GM23338 (cell line): ENCODE measurements around the gene KAT6B. TPM values are rescaled to one million over a fixed set of nuclear protein-coding genes. Genes with fewer than 3 reads are reported as not detected.

Experiments used
- ATAC-seq: fragments of 200-7000 bp; cut with Tn5 transposase; 3 replicates; pipeline ENCODE4 v1.9.1; 2020
- DNase-seq: peaks from one replicate; pipeline ENCODE4 v3.0.0-alpha.2; 2015; ENCODE audit warnings: low spot score
- H2AFZ ChIP-seq: fragments of 200-600 bp; sonication (generic); 2 replicates; pipeline ENCODE4 v1.8.0; 2016; ENCODE audit warnings: antibody characterized with exemption, mild to moderate bottlenecking, moderate library complexity
- H3F3A ChIP-seq: fragments of 200-600 bp; sonication (generic); replicated peaks from 2 replicates; pipeline ENCODE4 v1.8.0; 2017; ENCODE audit warnings: antibody characterized with exemption, mixed run types, low read depth
- H3K27ac ChIP-seq: fragments of 200-600 bp; sonication (generic); 2 replicates; pipeline ENCODE4 v1.6.1; 2016; ENCODE audit warnings: low read depth
- H3K27me3 ChIP-seq: fragments of 200-600 bp; sonication (generic); 2 replicates; pipeline ENCODE4 v1.8.0; 2016; ENCODE audit warnings: mild to moderate bottlenecking, mixed run types, moderate library complexity; ENCODE audit not compliant: insufficient read depth
- H3K36me3 ChIP-seq: fragments of 200-600 bp; sonication (generic); 2 replicates; pipeline ENCODE4 v1.8.0; 2016; ENCODE audit warnings: mild to moderate bottlenecking; ENCODE audit not compliant: insufficient read depth
- H3K4me1 ChIP-seq: fragments of 200-600 bp; sonication (generic); 2 replicates; pipeline ENCODE4 v1.8.0; 2016; ENCODE audit warnings: mild to moderate bottlenecking, moderate library complexity; ENCODE audit not compliant: insufficient read depth
- H3K4me2 ChIP-seq: fragments of 200-600 bp; sonication (generic); 2 replicates; pipeline ENCODE4 v1.7.1; 2017; ENCODE audit warnings: mixed run types
- H3K4me3 ChIP-seq: fragments of 200-600 bp; sonication (generic); 2 replicates; pipeline ENCODE4 v1.6.1; 2016; ENCODE audit warnings: mixed run types
- H3K79me2 ChIP-seq: fragments of 200-600 bp; sonication (generic); replicated peaks from 2 replicates; pipeline ENCODE4 v1.8.0; 2017; ENCODE audit warnings: mild to moderate bottlenecking; ENCODE audit not compliant: insufficient read depth
- H3K9me2 ChIP-seq: fragments of 200-600 bp; sonication (generic); 2 replicates; pipeline ENCODE4 v1.8.0; 2017; ENCODE audit not compliant: insufficient read depth
- H4K20me1 ChIP-seq: fragments of 200-600 bp; sonication (generic); replicated peaks from 2 replicates; pipeline ENCODE4 v1.8.0; 2017; ENCODE audit warnings: mild to moderate bottlenecking; ENCODE audit not compliant: insufficient read depth
- H3K27ac Mint-ChIP-seq: 2 replicates; pipeline ENCODE4 v1.8.0; 2020; ENCODE audit warnings: inconsistent platforms, mild to moderate bottlenecking, moderate library complexity, mixed read lengths
- H3K27me3 Mint-ChIP-seq: 3 replicates; pipeline ENCODE4 v1.8.0; 2022; ENCODE audit warnings: low read depth, mild to moderate bottlenecking, moderate library complexity, mixed read lengths, inconsistent platforms; ENCODE audit not compliant: insufficient read depth, poor library complexity
- H3K36me3 Mint-ChIP-seq: 3 replicates; pipeline ENCODE4 v1.8.0; 2021; ENCODE audit warnings: low read depth, mild to moderate bottlenecking, inconsistent platforms, moderate library complexity, mixed read lengths
- H3K4me1 Mint-ChIP-seq: 3 replicates; pipeline ENCODE4 v1.8.0; 2020; ENCODE audit warnings: mild to moderate bottlenecking, inconsistent platforms, mixed read lengths
- H3K4me3 Mint-ChIP-seq: 3 replicates; pipeline ENCODE4 v1.8.0; 2021; ENCODE audit warnings: moderate library complexity, mild to moderate bottlenecking, inconsistent platforms, mixed read lengths
- H3K9me3 Mint-ChIP-seq: 3 replicates; pipeline ENCODE4 v1.8.0; 2020; ENCODE audit warnings: moderate library complexity, mild to moderate bottlenecking, inconsistent platforms, mixed read lengths
- CREB1 ChIP-seq: fragments of 250-450 bp; sonication (Bioruptor Pico); IDR thresholded peaks from 2 replicates; pipeline ENCODE4 v1.5.0; 2020; ENCODE audit warnings: low read depth, mild to moderate bottlenecking, moderate library complexity
- EZH2phosphoT487 ChIP-seq: fragments of 200-600 bp; sonication (generic); IDR thresholded peaks from one replicate; pipeline ENCODE4 v1.8.1; 2018; ENCODE audit warnings: antibody characterized with exemption; ENCODE audit not compliant: unreplicated experiment
- NANOG ChIP-seq: IDR thresholded peaks from 2 replicates; pipeline ENCODE4 v1.6.1; 2016; ENCODE audit warnings: antibody characterized with exemption, borderline replicate concordance
- POLR2AphosphoS5 ChIP-seq: IDR thresholded peaks from 2 replicates; pipeline ENCODE4 v1.6.1; 2016; ENCODE audit warnings: antibody characterized with exemption, low read depth
- ZNF114 ChIP-seq: fragments of 250-450 bp; sonication (Bioruptor Pico); IDR thresholded peaks from 2 replicates; pipeline ENCODE4 v1.5.0; 2020; ENCODE audit warnings: mild to moderate bottlenecking, moderate library complexity
- ZNF331 ChIP-seq: fragments of 250-450 bp; sonication (Bioruptor Pico); IDR thresholded peaks from 2 replicates; pipeline ENCODE4 v1.5.0; 2020; ENCODE audit warnings: low read depth, mild to moderate bottlenecking, moderate library complexity
- polyA plus RNA-seq: library from polyadenylated mRNA; unstranded; fragments of >200 nt; fragmentation: Nextera tagmentation; extraction: Ambion mirVana; gene quantifications from 2 replicates; pipeline ENCODE4 v1.2.1, GENCODE V29; 2016
- total RNA-seq: library from RNA; depleted of rRNA; stranded (reverse); fragments of >200 nt; shearing (Covaris generic); gene quantifications from 2 replicates; pipeline ENCODE4 v1.2.3, GENCODE V29; 2014
- TF ChIP-seq, protein P1 (sequence below): IDR thresholded peaks from one replicate; pipeline ENCODE4 v1.6.1; 2018; ENCODE audit warnings: antibody characterized with exemption; ENCODE audit not compliant: unreplicated experiment
- TF ChIP-seq, protein P2 (sequence below), 2 experiments: fragments of 200-600 bp in 1 of 2; sonication (generic) in 1 of 2; conservative IDR thresholded peaks; 2 replicates each; pipeline versions ENCODE4 v1.5.1 to v1.6.1; 2016 to 2017; ENCODE audit warnings: antibody characterized with exemption in 2 of 2, low read depth in 2 of 2, mild to moderate bottlenecking in 2 of 2, moderate library complexity in 1 of 2
- TF ChIP-seq, protein P3 (sequence below): IDR thresholded peaks from 2 replicates; pipeline ENCODE4 v1.6.1; 2016; ENCODE audit warnings: antibody characterized with exemption

Gene KAT6B
- total and polyA plus RNA-seq, 2 experiments from 2014 or later = 21.3 to 31.4 TPM

DNA sequence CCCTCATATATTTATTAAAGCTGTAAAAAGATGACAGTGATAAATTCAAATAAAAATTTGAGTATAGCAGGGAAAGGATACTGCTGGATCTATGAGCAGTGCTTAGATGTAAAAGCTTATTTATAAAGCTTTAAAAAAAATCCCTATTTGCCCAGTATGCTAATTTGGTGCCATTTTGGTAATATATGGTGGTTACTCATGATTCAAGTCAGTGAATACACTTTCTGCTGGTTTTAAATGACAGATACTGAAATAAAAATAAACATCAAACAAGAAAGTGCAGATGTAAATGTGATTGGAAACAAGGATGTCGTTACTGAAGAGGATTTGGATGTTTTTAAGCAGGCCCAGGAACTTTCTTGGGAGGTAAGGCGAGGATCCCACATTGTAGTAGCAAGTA lies 150.7 kb downstream of the KAT6B start:
- Histone ChIP-seq H3K27ac (no peak overlapping the region), H3F3A (no peaks in the 10 kb centered on the region), H3K9me2 (no peaks in the 10 kb centered on the region), H3K4me1 (no peaks in the 10 kb centered on the region), H3K4me2 (no peak overlapping the region), H3K4me3 (no peak overlapping the region), H3K79me2 (no peaks in the 10 kb centered on the region), H2AFZ (no peak overlapping the region), H3K36me3 (no peaks in the 10 kb centered on the region), H4K20me1 (no peaks in the 10 kb centered on the region), H3K27me3 (no peaks in the 10 kb centered on the region)
- ATAC-seq (no peak), DNase-seq (no peak)
- TF ChIP-seq POLR2AphosphoS5 = no peak
- TF ChIP-seq, protein P1, sequence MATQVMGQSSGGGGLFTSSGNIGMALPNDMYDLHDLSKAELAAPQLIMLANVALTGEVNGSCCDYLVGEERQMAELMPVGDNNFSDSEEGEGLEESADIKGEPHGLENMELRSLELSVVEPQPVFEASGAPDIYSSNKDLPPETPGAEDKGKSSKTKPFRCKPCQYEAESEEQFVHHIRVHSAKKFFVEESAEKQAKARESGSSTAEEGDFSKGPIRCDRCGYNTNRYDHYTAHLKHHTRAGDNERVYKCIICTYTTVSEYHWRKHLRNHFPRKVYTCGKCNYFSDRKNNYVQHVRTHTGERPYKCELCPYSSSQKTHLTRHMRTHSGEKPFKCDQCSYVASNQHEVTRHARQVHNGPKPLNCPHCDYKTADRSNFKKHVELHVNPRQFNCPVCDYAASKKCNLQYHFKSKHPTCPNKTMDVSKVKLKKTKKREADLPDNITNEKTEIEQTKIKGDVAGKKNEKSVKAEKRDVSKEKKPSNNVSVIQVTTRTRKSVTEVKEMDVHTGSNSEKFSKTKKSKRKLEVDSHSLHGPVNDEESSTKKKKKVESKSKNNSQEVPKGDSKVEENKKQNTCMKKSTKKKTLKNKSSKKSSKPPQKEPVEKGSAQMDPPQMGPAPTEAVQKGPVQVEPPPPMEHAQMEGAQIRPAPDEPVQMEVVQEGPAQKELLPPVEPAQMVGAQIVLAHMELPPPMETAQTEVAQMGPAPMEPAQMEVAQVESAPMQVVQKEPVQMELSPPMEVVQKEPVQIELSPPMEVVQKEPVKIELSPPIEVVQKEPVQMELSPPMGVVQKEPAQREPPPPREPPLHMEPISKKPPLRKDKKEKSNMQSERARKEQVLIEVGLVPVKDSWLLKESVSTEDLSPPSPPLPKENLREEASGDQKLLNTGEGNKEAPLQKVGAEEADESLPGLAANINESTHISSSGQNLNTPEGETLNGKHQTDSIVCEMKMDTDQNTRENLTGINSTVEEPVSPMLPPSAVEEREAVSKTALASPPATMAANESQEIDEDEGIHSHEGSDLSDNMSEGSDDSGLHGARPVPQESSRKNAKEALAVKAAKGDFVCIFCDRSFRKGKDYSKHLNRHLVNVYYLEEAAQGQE = no peak
- no peak for TF ChIP-seq NANOG
- TF ChIP-seq ZNF114 = no peak
- TF ChIP-seq ZNF331 (CRISPR knock-in tag) = no peak
- TF ChIP-seq, protein P2, sequence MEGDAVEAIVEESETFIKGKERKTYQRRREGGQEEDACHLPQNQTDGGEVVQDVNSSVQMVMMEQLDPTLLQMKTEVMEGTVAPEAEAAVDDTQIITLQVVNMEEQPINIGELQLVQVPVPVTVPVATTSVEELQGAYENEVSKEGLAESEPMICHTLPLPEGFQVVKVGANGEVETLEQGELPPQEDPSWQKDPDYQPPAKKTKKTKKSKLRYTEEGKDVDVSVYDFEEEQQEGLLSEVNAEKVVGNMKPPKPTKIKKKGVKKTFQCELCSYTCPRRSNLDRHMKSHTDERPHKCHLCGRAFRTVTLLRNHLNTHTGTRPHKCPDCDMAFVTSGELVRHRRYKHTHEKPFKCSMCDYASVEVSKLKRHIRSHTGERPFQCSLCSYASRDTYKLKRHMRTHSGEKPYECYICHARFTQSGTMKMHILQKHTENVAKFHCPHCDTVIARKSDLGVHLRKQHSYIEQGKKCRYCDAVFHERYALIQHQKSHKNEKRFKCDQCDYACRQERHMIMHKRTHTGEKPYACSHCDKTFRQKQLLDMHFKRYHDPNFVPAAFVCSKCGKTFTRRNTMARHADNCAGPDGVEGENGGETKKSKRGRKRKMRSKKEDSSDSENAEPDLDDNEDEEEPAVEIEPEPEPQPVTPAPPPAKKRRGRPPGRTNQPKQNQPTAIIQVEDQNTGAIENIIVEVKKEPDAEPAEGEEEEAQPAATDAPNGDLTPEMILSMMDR (conservative IDR thresholded peaks at IDR 0.05; ENCODE audit: low read depth in 2 of 2) = no peak
- TF ChIP-seq CREB1 (CRISPR knock-in tag) = no peak
- TF ChIP-seq, protein P3, sequence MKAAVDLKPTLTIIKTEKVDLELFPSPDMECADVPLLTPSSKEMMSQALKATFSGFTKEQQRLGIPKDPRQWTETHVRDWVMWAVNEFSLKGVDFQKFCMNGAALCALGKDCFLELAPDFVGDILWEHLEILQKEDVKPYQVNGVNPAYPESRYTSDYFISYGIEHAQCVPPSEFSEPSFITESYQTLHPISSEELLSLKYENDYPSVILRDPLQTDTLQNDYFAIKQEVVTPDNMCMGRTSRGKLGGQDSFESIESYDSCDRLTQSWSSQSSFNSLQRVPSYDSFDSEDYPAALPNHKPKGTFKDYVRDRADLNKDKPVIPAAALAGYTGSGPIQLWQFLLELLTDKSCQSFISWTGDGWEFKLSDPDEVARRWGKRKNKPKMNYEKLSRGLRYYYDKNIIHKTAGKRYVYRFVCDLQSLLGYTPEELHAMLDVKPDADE = no peak
- TF ChIP-seq EZH2phosphoT487 = no peak
- Mint-ChIP-seq H3K27me3 (peaks cover 1% of the 10 kb centered on the region), H3K27ac (no peak overlapping the region), H3K36me3 (peaks cover 6% of the 10 kb centered on the region; the same call in 2 of the 3 replicates), H3K4me3 (no peak overlapping the region), H3K9me3 (no peaks in the 10 kb centered on the region), H3K4me1 (no peaks in the 10 kb centered on the region)
